Islet of Langerhans (tissue), 1 donor: ENCODE data around the gene NUP210.

Experiments used
- FAIRE-seq: peaks from one replicate; lab custom pipeline; 2011; peaks lifted over from hg19 to GRCh38; lab: Jason Lieb, UNC

The NUP210 gene

DNA sequence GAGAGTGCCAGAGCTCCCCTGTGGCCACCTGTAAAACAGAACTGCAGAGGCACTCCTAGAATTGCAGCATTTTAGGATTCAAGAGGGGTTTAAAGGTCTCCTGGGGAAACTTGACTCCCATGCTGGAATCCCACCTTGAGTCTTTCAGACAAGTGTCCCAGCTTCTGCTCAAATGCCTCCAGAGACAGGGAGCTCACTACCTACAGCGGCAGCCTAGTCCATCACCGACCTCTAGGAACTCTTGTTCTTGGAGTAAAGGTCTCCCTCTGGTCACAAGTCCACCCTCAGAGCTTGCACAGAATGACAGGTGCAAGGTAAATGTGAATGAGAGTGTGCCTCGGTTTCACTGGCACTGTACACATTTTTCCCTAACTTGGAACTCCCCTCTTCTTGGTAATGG, 72.0 kb downstream of the NUP210 start:
- no peak for FAIRE-seq

DNA sequence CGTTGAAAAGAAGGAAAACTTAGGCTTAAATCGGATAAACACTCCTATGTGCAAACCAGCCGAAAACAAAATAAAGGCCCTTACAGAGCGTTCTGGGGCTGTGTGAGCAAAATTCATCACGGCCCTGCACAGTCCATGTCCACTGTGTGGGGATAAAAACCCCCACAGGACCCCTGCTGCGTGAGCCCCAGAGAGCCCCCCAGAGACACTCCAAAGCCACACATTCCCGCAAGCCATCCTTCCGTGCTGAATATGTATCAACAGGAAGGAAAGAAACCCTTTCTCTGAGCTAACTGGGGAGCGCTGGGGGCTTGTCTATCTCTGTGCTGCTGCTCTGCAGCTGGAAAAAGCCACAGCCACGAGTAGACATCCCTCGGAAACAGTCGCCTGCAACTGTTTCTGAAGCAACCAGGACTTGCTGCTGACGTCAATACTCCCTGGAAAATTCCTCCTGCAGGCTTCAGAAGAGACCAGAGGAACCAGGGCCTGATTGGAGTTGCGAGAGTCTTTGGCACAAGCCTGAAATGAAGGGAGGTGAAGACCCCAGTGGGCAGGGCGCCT, 72.7 kb downstream of the NUP210 start:
- FAIRE-seq: no peak

DNA sequence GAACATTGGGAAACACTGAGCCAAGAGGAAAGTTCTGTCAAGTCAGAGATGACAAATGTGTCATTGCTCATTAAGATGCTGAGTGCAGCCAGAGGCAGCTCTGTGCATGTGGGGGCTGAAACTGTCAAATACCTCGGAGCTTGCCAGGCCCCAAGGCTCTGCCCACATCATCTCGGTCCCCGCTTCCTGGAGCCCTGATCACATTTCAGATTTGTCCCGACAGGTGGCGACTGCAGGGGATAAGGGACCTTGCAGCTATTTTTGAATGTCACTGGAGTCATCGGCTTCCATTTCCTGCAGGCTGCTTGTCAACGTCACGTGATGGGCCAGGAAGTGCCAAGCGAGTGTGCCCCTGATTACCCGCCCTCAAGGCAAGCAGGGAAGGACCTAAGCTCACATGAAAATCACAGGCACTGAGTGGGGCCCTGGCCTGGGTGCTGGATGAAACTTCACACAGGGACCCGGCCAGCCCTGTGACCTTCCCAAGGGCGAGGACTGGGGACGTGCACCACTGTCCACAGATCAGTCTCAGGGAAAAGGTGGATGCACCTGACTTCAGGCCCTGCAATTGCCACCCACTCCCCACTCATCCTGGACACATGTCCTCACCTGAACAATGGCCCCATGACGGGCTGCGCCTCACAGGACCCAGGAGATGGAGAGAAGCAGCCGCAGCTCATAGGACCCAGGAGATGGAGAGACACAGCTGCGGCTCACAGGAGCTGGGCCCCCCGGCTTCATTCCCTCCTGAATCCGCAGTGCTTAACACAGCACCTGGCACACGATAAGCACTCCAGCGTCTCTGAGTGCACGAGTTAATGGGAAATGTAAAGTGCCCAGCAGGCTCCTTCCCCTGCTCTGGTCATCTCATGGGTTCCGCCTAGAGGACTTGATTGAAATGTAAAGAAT, 73.4 kb downstream of the NUP210 start:
- FAIRE-seq: no peak

DNA sequence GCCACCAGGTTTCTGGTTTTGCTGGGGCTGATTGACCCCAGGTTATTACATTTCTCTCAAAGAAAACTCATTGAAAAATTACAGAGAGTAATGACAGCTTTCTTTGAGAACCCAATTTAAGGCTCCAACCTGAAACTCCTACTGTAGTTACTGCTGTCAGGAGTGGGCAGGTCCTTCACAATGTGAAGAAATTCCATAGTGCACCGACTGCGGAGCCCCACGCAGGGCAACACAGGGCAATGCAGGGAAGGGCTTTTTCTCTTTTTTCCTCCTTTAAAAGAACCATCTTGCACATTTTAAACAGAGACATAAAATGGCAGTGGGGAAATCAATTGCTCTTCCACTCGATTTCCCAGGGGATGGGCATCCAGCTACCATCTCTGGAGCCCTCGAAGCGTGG, 74.3 kb downstream of the NUP210 start:
- FAIRE-seq: no peak

DNA sequence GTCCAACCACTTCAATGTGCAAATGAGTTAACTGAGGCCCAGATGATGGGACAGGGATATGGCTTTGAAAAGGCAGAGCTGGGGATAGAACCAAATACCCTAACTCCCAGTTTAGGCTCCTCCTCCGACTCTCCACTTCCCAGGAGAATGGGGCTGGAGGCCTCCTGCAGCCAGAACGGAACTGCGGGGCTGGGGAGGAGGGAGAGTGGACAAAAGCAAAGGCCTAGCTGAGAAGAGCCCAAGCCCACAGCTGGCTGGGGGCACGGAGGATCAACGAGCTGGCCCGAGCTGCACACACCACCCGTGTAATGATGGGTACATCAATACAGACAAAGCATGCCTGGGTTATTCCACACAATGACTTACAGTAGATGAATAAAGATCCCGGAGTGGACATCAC, 74.8 kb downstream of the NUP210 start:
- no peak for FAIRE-seq

DNA sequence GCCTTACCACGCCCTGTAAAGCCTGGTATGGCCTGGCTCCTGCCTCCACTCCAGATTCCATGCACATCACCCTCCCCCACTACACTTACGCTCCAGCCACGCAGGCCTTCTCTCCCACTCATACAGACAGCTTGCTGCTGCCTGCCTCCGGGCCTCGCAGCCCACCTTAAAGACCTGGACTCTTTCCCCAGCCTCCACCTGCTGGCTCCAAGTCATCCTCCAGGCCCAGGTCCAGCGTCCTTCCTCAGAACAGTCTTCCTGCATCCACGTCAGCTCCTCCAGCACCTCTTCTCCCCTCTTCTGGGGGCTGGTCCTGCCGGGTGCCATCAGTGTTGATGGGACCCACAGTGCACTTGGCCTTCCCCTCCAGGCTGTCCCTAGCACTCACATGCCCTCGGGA, 75.5 kb downstream of the NUP210 start:
- no peak for FAIRE-seq

DNA sequence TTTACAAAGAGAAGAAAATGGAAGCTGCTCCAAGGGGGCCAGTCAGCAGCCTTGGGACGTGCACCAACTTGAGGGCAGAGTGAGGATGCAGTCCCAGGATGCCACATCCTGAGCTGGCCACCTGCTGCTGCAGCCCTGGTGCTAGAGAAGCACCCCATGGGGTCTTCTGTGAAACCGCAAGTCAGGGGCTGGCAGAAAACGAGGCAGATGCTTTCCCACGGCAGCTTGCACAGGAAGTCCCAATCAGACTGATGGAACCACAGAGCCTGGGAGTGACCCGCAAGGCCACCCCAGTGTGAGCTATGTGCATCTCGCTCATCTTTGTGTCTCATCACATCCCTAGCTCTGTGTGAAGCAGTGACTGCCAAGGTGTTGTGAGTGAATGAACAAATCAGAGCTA, 76.5 kb downstream of the NUP210 start:
- no peak for FAIRE-seq

DNA sequence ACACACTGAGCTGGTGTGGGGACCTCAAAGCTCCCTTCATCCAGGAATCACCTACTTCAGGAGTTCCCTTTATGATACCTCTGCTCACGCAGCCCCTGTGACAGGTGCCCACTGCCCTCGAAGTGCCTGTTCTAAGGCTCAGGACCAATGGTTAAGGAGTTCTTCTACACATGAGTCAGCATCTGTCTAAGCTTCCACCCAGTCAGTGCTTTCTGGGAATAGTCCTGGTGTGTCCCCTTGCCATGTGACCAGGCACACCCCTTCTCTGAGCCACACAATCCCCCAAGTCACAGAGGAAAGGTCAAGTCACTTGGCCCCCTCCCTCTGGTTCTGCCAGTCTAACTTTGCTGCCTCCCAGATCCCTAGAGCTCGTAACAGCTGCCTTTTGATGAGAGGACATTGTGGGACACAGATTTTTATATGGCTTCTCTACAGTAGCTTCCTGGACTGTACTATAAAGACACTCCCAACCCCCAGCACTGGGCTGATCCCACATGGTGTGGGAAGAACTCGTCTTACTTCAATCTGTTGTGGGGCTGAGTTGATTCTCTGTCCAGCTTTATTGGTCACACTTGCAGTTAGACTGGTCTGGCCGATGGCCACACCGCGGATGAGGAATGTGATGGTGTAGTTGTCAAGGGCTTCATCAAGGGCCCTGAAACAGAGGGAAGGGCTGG, 78.8 kb downstream of the NUP210 start:
- FAIRE-seq: no peak

DNA sequence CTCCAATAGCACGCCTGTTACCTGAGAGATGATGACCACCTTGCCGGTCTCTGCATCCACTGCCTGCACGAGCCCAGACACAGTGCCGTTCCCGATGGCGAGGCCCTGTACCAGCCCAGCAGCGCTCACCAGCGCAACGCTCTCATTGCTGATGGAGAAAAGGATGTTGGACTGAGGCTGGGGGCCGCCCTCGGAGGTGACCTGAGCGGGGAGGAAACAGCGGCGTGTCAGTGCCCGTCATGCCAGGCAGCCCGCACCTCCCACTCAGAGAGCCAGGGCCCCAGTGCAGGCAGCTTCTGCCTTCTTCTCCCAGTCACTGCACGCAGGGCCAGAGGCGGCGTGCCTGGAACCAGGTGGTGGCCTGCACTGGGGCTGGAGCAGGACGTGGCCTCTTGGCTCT, 80.3 kb downstream of the NUP210 start:
- FAIRE-seq: no peak

DNA sequence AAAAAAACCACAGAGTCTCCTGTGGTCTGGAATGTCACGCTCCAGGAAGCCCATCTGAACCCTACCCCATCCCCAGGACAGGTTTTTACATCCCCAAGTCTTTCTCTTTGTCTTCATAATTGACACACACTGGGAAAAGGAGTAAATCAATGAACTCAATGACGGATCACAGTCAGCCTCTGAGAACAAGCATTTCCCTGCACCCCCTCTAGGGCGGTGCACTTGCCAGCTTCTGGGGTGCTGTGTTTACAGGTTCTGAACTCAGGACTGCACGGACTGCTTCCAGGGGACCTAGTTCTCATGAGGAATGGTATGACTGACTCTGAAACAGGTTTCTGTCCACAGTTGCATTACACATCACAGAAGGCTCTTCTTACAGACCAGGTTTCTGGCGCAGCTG, 81.1 kb downstream of the NUP210 start:
- FAIRE-seq: no peak

DNA sequence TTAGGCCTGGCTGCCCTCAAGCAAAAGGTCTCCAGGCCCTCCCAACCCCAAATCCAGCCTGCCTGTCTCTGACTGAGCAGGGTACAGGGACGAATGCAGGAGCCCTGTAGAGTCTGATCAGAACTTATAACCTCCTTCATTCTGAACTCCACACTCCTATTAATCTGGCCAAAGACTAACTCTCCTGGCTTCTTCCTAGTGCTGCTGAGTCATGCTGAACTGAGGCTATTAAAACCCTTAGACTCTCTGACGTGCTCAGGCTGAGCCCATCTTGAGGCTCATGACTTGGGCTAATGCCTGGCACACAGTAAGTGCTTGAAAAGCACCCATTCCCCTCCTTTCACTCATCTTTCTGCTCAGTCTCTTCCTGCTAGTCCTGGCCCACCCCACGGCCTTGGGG, 81.9 kb downstream of the NUP210 start:
- FAIRE-seq: no peak

DNA sequence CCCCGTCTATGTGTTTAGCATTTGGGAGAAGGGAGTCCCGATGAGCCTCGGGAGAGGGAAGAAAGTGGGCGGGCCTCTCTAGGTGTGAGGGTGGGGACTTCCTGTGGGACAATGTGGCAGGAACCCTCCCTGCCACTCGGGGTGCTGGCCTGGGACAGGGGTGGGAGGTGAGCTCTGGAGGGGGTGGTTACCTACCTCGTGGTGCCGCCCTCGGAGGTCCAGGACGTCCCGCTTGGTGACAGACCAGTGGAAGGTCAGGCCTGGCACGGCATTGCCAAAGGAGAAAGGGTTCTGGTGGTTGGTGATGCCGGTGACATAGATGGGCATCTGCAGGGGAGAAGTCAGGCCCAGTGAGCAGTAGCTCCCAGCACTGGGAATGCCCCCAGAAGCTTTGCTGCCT, 83.5 kb downstream of the NUP210 start:
- no peak for FAIRE-seq

DNA sequence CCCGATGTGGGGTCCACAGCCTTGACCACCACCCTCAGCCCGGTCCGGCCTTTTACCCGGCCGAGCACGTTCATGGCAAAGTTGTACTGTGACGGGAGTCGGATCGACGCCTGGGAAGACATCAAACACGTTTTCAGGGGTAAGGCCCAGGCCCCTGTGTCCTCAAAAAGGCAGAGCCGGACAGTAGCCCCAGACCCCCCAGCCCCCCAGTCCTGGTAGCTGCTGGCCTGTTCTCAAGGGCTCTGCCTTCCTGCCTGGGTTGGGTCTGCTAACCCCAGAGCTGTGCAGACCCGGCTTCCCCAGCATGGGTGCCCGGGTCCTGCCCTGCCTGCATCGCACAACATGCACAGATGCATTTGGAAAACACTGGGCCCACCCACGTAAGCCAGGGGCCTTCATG, 84.6 kb downstream of the NUP210 start:
- FAIRE-seq: no peak

DNA sequence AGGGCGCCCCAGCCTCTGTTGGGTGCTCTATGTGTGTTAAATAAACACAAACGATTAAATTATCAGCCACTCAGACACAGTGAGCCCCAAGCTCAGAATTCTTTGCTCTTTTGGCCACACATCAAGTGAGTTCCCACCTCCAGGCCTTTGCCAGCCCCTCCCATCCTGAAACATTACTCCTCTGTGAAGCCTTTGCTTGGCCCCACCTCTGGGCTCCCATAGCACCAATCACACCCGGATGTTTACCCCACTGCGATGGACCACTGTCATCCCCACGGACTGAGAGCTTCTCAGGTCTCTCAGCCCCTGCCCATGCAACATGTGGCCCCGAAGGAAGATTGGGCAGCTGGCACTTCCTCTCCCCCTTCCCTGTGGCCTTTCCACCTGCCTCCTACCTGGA, 85.1 kb downstream of the NUP210 start:
- FAIRE-seq: no peak

DNA sequence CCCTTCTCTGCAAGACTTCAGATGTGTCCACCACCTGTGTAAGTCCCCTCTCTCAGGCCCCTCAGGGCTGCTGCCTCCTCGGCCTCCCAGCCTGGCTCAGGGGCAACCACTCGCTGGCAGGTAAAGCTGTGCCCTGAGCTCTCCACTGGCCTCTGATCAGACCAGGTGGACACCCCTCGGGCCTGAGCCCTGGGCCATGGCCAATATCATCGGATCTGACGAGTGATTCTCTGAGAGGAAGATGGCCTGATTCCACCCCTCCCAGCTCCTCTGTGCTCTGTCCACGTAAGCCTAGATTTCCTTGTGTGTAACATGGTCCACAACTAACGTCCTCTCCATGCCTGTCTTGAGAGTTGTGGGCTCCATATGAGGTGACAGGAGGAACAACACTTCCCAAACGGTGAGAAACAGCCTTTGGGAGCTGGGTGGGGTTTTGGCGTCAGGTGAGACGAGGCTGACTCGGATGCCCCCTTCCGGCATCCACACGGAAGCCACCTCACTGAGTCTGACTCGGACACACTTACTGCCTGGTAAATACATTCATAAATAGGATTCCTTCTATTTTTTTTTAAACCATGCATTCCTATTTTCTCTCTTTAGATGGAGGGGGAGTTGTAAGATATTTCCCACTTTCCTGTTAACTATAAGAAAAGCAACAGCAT, 86.8 kb downstream of the NUP210 start:
- no peak for FAIRE-seq

DNA sequence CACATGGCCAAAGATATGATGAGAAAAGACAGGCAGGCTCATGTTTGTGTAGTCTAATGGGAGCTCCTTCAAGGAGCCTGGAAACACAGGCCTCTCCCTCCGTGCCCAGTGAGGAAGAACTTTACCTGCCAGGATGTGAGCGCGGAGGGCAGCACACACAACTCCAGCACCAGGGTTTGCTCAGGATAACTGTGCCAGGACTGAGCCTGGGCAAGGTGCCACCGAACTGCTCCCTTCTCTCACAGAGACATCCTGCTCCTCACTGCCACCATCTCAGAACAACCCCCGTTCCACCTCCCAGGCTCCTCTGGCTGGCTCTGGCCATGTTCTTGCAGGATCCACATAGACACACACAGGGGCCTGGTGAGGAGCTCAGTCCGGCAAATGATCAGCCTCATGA, 87.4 kb downstream of the NUP210 start:
- FAIRE-seq: no peak

DNA sequence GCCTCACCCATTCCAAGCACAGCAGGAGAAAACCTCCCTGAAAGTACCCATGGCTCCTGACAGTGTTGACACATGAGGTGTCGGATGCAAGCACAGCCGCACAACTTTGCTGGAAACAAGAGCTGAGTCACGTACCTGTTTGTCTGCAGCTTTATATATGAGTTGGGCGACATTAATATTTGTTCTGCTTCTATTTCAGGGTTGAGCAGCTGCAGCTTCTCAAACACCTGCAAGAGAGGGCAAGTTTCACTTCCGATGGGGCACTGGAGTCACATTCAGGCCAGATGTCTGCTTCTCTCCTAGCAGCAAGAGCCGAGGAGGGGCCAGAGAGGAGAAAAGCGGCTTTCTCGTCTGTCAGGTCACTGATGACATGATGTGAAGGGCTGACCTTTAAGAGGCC, 88.0 kb downstream of the NUP210 start:
- peak; percentile 97 for FAIRE-seq

DNA sequence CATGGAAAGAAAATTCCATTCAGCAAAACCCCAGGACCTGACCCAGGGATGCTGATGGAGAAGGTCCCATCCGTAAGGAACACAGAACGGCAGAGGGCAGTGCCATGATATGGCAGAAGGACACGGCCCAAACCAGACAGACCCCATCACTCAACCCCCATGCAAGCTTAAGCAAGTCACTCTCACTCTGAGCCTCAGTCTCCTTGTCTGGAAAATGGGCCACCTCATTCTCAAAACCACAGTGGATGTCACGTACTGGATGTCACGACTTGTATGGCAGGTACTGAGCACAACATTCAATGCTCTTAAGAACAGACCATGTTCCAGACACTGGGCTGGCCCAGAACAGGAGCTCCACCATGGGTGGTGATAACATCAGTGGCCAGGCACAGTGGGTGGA, 90.4 kb downstream of the NUP210 start:
- FAIRE-seq: no peak

DNA sequence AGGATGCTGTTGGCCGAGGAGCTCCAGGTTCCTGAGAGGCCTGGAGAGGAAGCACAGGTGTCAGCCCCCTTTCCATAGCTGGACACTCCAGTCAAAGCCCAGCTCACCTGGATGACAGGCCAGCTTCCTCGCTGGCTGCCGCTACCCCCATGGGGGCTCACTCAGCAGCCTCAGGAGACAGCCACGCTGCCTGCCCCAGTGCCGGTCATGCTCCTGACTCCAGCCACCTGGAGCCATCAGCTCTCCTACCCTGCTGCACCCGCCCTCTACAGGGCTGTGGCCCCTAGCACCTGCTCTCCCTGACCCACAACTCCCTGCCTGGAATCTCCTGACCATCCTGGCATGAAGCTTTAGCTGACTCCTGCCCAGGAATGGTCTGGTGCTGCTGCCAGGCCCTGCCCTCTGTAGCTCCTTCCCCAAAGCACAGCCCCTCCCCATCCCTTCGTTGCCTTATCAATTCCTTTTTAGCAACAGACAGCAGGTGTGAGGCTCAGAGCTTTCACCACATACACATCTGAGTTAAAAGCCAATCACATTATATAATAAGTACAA, 94.2 kb downstream of the NUP210 start:
- FAIRE-seq: no peak

DNA sequence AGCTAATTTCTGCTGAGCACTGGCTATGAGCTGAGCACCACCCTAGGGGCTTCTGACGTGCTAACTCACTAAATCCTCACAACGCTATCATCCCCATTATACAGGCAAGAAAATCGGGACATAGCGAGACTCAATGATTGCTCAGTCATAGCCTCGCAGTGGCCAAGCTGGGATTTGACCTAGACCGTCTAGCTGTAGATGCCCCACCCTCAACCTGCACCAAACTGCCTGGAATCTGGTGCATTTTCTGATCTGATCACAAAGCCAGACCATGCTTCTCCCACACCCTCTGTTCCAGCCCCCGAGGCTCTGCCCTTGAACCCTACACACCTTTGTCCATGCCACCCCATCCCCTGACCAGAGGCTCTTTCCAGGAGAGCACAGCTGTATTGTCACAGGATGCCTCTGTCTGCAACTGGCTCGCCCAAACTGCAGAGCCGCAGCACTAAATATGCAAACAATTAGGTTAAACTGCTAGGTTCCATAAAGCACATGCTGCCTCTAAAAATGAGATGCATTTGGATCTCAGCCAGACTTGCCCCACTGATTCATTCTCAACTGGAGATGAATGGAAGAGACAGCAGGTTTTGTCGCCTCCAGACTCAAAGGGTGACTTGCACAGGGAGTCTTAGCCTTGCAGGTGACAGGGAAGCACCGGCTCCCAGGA, 95.2 kb downstream of the NUP210 start:
- FAIRE-seq: no peak

DNA sequence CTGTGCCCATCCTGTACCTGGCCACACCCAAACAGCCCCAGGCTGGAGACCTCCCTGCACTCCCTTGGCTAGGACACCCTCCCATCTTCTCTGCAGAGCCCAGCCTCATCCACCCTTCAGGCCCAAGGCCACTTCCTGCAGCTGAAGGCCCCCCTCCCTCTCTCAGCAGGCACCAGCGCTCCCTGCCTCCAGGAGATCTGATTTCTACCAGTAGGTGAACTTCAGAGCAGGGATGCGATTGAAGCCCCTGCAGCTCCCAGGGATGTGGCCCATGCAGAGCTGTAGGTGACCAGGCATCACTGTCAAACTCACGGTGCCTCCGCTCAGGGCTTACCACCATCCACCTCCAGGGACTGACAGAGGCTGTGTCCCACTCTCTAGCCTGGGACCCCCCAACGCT, 96.3 kb downstream of the NUP210 start:
- FAIRE-seq: no peak

DNA sequence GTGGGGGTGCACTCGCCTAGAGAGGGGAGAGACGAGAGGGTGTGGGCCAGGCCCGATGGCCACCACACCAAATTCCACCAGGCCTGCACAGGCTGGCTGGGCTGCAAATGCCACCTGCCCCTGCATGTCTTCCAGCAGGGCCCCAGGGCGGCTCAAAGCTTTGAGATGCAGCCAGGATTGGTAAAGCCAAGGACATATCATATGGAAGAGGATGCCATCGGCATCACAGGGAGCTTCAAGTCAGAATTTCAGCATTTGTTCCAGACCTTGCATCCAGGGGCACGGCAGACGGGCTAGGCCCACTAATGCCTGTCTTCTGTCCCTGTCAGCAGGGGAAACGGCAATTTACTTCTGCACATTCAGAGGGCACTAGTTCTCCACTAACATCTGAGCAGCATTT, 97.8 kb downstream of the NUP210 start:
- no peak for FAIRE-seq
